Measurements from ENCODE around the gene CCR5. TPM values are rescaled to one million over a fixed set of nuclear protein-coding genes. Genes with fewer than 3 reads are reported as not detected.

The CCR5 gene
- total RNA-seq, 4 donors from 2014 or later = 0.16 to 5.2 (median 0.78) TPM

DNA sequence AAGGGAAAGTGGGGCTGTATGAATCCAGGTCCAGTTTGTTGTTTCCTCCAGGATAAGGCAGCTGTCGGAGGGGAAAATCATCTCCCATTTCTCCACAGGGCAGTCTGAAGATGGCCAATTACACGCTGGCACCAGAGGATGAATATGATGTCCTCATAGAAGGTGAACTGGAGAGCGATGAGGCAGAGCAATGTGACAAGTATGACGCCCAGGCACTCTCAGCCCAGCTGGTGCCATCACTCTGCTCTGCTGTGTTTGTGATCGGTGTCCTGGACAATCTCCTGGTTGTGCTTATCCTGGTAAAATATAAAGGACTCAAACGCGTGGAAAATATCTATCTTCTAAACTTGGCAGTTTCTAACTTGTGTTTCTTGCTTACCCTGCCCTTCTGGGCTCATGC, 37.2 kb downstream of the CCR5 start:
- no peak for ATAC-seq (ENCODE audit: low FRiP score)
- no peak for DNase-seq (ENCODE audit: low spot score)
- TF ChIP-seq, protein P1, sequence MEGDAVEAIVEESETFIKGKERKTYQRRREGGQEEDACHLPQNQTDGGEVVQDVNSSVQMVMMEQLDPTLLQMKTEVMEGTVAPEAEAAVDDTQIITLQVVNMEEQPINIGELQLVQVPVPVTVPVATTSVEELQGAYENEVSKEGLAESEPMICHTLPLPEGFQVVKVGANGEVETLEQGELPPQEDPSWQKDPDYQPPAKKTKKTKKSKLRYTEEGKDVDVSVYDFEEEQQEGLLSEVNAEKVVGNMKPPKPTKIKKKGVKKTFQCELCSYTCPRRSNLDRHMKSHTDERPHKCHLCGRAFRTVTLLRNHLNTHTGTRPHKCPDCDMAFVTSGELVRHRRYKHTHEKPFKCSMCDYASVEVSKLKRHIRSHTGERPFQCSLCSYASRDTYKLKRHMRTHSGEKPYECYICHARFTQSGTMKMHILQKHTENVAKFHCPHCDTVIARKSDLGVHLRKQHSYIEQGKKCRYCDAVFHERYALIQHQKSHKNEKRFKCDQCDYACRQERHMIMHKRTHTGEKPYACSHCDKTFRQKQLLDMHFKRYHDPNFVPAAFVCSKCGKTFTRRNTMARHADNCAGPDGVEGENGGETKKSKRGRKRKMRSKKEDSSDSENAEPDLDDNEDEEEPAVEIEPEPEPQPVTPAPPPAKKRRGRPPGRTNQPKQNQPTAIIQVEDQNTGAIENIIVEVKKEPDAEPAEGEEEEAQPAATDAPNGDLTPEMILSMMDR (IDR thresholded peaks at IDR 0.05) = no peak

DNA sequence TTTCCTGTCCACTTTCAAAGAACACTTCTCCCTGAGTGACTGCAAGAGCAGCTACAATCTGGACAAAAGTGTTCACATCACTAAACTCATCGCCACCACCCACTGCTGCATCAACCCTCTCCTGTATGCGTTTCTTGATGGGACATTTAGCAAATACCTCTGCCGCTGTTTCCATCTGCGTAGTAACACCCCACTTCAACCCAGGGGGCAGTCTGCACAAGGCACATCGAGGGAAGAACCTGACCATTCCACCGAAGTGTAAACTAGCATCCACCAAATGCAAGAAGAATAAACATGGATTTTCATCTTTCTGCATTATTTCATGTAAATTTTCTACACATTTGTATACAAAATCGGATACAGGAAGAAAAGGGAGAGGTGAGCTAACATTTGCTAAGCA, 38.1 kb downstream of the CCR5 start:
- TF ChIP-seq, protein P1 (IDR thresholded peaks at IDR 0.05) = no peak
- no peak for DNase-seq (ENCODE audit: low spot score)
- ATAC-seq (ENCODE audit: low FRiP score) = no peak

DNA sequence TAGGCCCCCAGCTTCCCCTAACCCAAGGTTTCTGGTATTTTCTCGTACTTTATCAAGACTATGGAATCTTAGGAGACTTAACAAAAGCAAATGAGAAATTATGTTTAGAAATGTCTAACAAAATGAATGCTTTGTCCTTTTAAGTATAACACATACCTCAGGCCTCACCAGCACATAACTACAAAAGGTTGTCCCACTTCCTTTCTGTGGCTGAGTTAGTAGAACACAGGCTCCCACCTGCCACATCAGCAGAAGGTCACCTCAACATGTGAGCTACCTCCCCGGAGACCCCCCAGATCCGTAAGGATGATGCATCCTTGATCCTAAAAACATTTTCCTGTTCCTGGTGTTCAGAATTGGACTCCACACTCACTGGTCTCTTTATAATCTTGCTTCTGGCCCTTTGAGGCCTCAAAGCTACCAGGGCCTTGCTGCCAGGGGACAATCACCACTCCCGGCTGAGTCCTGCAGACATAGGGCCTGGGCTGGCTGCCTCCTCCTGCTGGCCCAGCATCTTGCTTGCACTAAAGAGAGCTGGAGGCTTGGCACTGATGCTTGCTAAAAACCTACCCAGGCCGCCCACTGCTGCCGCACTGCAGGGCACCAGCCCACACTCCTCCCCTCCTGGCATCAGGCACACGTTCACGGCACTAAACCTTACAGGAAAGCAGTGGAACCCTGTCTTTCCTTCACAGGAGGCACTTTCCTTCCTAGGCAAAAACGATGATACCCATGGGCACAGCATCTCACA, 39.2 kb downstream of the CCR5 start:
- no peak for DNase-seq (ENCODE audit: low spot score)
- TF ChIP-seq, protein P1 (IDR thresholded peaks at IDR 0.05) = no peak
- no peak for ATAC-seq (ENCODE audit: low FRiP score)

DNA sequence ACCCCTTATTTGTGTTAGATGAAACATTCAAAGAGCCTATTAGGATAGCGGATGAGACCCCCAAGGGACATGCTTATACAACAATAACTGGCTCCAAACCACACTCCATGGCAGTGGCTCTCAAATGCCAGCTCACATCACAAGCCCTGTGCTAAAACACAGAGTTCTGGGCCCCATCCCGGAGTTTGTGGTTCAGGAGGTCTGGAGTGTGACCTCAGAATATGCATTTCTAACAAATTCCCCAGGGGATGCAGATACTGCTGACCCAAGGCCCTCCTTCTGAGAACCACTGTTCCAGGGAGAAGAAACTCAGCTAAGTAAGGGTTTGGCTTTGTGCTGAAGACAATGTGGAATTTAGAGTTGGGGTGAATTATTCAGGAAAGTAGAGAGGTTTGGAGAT, 39.9 kb downstream of the CCR5 start:
- DNase-seq (ENCODE audit: low spot score) (no peak), ATAC-seq (ENCODE audit: low FRiP score) (no peak)

DNA sequence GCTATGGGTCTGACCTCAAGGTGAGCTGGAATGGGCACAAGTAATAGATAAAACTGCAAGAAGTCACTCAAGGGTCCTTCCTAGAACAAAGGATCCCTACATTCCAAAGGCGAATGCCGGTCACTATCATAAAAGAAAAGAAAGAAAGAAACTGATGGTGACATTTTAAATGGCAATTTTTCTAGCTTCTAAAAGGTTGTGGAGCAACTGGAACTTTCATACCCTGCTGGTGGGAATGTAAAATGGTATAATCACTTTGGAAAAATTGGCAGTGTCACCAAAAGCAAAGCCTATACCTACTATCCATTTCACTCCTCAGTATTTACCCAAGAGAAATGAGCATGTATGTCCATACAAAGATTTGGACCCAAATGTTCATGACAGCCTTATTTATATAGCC, 40.5 kb downstream of the CCR5 start:
- ATAC-seq (ENCODE audit: low FRiP score) (no peak), DNase-seq (ENCODE audit: low spot score) (no peak)
- TF ChIP-seq, protein P1 (IDR thresholded peaks at IDR 0.05) = no peak

More for the DNA sequence above, 39.9 kb downstream of the CCR5 start:
- TF ChIP-seq, protein P1 (IDR thresholded peaks at IDR 0.05) = no peak

DNA sequence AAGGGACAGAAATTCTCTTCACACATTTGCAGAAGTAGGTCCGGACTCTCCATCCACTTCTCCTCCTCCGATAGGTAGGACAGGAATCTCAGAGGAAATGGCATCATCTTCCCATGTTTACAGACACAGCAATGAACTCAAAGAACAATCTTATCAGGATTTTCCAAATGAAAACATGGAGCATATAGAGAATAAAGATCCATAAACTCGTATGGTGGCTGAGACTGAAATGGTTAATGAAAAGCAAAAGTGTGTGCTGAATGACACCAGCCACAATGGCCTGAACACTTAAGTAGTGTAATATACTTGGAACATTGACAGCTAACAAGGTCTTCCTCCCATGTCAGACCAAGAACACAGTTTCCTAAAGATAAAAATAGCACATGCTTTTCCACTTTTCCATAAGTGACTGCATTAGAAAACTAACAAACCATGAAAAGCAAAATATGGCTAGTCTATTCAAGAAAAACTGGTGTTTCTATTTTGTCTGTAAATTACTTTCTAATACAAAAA, 42.1 kb downstream of the CCR5 start:
- TF ChIP-seq, protein P1 (IDR thresholded peaks at IDR 0.05) = no peak
- DNase-seq (ENCODE audit: low spot score) (no peak), ATAC-seq (ENCODE audit: low FRiP score) (no peak)

DNA sequence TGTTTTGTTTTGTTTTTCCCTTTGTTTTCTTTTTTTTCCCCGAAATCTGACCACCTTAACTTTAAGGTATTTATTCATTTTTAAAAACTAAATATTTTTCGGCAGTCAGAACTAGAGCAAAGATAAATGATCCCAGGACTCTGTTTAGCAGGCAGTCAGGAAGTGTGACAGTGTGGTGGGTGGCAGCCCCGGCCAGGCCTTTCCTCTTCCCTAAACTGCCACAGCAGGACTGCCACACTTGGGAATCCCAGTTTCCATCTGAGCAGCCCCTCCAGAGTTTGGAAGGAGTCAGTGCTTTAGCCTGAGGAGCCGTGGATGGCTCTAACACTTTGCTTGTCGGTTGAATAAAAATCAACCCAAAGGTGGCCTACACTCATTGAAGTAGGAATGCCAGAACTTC, 43.2 kb downstream of the CCR5 start:
- TF ChIP-seq, protein P1 (IDR thresholded peaks at IDR 0.05) = no peak
- ATAC-seq (ENCODE audit: low FRiP score) = no peak
- DNase-seq (ENCODE audit: low spot score) = no peak
